ENCODE results near the gene GALNTL6. TPM values are rescaled to one million over a fixed set of nuclear protein-coding genes. Genes with fewer than 3 reads are reported as not detected.

GALNTL6 gene
- total and polyA plus RNA-seq, 9 of the 15 experiments (the other 6 are each of a cell fraction or from before 2014, with no cell fraction given), result 0.18 to 0.50 (median 0.29) TPM

DNA sequence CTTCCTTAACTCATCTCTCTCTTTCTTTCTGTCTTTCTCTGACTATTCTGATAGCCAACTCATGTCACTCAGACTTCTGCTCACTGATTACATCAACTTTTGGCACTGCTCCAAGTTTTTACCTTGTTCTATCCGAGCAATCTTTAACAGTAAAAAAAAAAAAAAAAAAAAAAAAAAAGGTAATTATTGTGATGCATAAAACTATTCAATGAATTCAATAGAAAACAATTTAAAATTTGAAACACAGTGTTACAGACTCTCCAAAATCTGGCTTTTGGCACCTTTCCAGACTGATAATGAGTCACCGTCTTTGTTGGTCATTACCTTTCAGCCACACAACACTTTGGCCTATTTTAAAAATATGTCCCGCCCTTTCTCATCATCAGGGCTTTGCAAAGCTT is 229.5 kb downstream of the GALNTL6 start (continued):
- TF ChIP-seq, protein P1, sequence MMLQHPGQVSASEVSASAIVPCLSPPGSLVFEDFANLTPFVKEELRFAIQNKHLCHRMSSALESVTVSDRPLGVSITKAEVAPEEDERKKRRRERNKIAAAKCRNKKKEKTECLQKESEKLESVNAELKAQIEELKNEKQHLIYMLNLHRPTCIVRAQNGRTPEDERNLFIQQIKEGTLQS (IDR thresholded peaks at IDR 0.05), result peak; percentile 62
- TF ChIP-seq, protein P1 (CRISPR knock-in tag; conservative IDR thresholded peaks at IDR 0.05), result no peak
- TF ChIP-seq SIRT6 (IDR thresholded peaks at IDR 0.05; ENCODE audit: low read depth, low read length) (no peak), RUNX1 (IDR thresholded peaks at IDR 0.05; ENCODE audit: low read depth) (no peak), SAFB2 (IDR thresholded peaks at IDR 0.05; ENCODE audit: borderline replicate concordance, low read depth, low read length, severe bottlenecking) (no peak), ZNF561 (CRISPR knock-in tag; conservative IDR thresholded peaks at IDR 0.05) (no peak), ZNF23 (CRISPR knock-in tag; IDR thresholded peaks at IDR 0.05) (no peak)
- TF ChIP-seq, protein P2, sequence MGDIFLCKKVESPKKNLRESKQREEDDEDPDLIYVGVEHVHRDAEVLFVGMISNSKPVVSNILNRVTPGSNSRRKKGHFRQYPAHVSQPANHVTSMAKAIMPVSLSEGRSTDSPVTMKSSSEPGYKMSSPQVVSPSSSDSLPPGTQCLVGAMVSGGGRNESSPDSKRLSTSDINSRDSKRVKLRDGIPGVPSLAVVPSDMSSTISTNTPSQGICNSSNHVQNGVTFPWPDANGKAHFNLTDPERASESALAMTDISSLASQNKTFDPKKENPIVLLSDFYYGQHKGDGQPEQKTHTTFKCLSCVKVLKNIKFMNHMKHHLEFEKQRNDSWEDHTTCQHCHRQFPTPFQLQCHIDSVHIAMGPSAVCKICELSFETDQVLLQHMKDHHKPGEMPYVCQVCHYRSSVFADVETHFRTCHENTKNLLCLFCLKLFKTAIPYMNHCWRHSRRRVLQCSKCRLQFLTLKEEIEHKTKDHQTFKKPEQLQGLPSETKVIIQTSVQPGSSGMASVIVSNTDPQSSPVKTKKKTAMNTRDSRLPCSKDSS (IDR thresholded peaks at IDR 0.05; ENCODE audit: low read depth, partially characterized antibody), result no peak

DNA sequence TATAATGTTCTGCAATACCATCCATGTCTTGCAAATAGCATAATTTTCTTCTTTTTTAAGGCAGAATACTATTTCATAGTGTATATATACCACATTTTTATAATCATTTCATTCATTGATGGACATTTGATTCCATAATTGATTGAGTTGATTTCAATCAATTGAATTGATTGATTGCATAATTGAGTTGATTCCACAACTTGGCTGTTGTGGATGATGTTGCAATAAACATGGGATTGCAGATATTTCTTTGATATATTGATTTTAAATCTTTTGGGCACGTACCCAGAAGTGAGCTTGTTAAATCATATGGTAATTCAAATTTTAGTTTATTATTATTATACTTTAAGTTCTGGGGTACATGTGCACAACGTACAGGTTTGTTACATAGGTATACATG is 232.8 kb downstream of the GALNTL6 start:
- in situ Hi-C loops (cut with MboI), result no loop called here
- no peaks in the 10 kb centered on the region for H3K36me3 ChIP-seq (ENCODE audit: control insufficient read depth, insufficient read depth, low read length)
- no peak for DNase-seq (ENCODE audit: extremely low read depth in 1 of 4, low spot score in 3 of 4)
- H3K27me3 ChIP-seq (ENCODE audit: control insufficient read depth in 2 of 2, insufficient read depth in 2 of 2, low read length in 2 of 2), result no peaks in the 10 kb centered on the region
- H3K9me3 ChIP-seq (replicated peaks; ENCODE audit: control insufficient read depth, insufficient read depth, low read depth, low read length), result no peaks in the 10 kb centered on the region
- ATAC-seq, result no peak
- no peak overlapping the region for H3K4me3 ChIP-seq
- no peaks in the 10 kb centered on the region for H3K9me1 ChIP-seq (ENCODE audit: control insufficient read depth, insufficient read depth, low read length)
- H3K4me1 ChIP-seq (replicated peaks in 1 of 2; ENCODE audit: control insufficient read depth in 2 of 2, insufficient read depth in 2 of 2, low read length in 2 of 2), result no peaks in the 10 kb centered on the region
- H2AFZ ChIP-seq (ENCODE audit: low read depth, low read length), result no peak overlapping the region
- ChIA-PET POLR2A (no interaction called here), CTCF (ENCODE audit: low intra/inter-chr PET ratio) (no interaction called here)
- H3K4me2 ChIP-seq (ENCODE audit: insufficient read depth, low read length), result no peak overlapping the region
- intact Hi-C loops (cut with micrococcal nuclease), result no loop called here
- H3K79me2 ChIP-seq (ENCODE audit: control insufficient read depth, insufficient read depth, low read length), result no peaks in the 10 kb centered on the region
- no peak overlapping the region for H3K27ac ChIP-seq (ENCODE audit: extremely low read depth, low read depth, low read length)
- WGBS (ENCODE audit: insufficient coverage, low coverage, missing lambda C conversion rate), result 20% methylated on average over 2 of the region's 2 CpGs
- BruUV-seq (replicated peaks), result no TSS peak
- FAIRE-seq, result no peak
- H4K20me1 ChIP-seq (replicated peaks; ENCODE audit: control insufficient read depth, insufficient read depth, low read length), result no peaks in the 10 kb centered on the region
- H3K9ac ChIP-seq (ENCODE audit: insufficient read depth in 1 of 2, low read depth in 2 of 2, low read length in 2 of 2), result no peak overlapping the region
- TF ChIP-seq NCOA6 (IDR thresholded peaks at IDR 0.05) (no peak), JUNB (CRISPR knock-in tag; conservative IDR thresholded peaks at IDR 0.05) (no peak), ZNF174 (CRISPR knock-in tag; IDR thresholded peaks at IDR 0.05) (no peak), L3MBTL2 (IDR thresholded peaks at IDR 0.05) (no peak), CEBPG (CRISPR knock-in tag; IDR thresholded peaks at IDR 0.05) (no peak), CEBPG (tag; conservative IDR thresholded peaks at IDR 0.05 in 1 of 2, IDR thresholded peaks at IDR 0.05 in 1 of 2) (peak in 1 of 2 experiments; percentile 66; a peak in 2 of 4 replicates), CEBPB (tag; IDR thresholded peaks at IDR 0.05) (peak; percentile 61)
- TF ChIP-seq, protein P3, sequence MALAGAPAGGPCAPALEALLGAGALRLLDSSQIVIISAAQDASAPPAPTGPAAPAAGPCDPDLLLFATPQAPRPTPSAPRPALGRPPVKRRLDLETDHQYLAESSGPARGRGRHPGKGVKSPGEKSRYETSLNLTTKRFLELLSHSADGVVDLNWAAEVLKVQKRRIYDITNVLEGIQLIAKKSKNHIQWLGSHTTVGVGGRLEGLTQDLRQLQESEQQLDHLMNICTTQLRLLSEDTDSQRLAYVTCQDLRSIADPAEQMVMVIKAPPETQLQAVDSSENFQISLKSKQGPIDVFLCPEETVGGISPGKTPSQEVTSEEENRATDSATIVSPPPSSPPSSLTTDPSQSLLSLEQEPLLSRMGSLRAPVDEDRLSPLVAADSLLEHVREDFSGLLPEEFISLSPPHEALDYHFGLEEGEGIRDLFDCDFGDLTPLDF (CRISPR knock-in tag; IDR thresholded peaks at IDR 0.05), result no peak

Data from K562 (cell line).